OCI-LY3 (cell line): ENCODE data around the gene SMC1B.

Source experiments
- CTCF ChIP-seq: fragments of 200-600, 300-600 bp; sonication (generic); IDR thresholded peaks from 2 replicates; pipeline ENCODE4 v1.5.1; 2014; ENCODE audit warnings: antibody characterized with exemption, low read length, low read depth
- EZH2phosphoT487 ChIP-seq: fragments of 200-600 bp; shearing (Covaris generic); IDR thresholded peaks from 2 replicates; pipeline ENCODE4 v1.6.1; 2018; ENCODE audit warnings: antibody characterized with exemption, mixed run types, low read depth

- TF ChIP-seq CTCF = no peak
- no peak for TF ChIP-seq EZH2phosphoT487
Measured at GRCh38 chr22:45310977-45311531, 102.3 kb downstream of the SMC1B start.
